GM18909 (cell line): ENCODE measurements around the gene ITGB3.

Experiments used
- ATAC-seq: cut with Tn5 transposase; IDR thresholded peaks from one replicate; pipeline ENCODE4 v1.9.1; 2021; ENCODE audit warnings: mild to moderate bottlenecking; ENCODE audit not compliant: unreplicated experiment, poor library complexity

Gene ITGB3

GRCh38 chr17:47272491-47272890 lies 18.9 kb downstream of the ITGB3 start:
- ATAC-seq, result no peak

- no peak for ATAC-seq
These were observed 19.6 kb downstream of the ITGB3 start for GRCh38 chr17:47273245-47273644.

GRCh38 chr17:47274319-47275069 lies 20.9 kb downstream of the ITGB3 start:
- ATAC-seq, result no peak

- no peak for ATAC-seq
These were observed 21.8 kb downstream of the ITGB3 start for GRCh38 chr17:47275245-47275984.

- ATAC-seq, result no peak
These were observed 22.8 kb downstream of the ITGB3 start for GRCh38 chr17:47276444-47276843.

- ATAC-seq, result no peak
These were observed 23.2 kb downstream of the ITGB3 start for GRCh38 chr17:47276868-47277267.

GRCh38 chr17:47277921-47278320 lies 24.3 kb downstream of the ITGB3 start:
- ATAC-seq, result no peak

GRCh38 chr17:47278561-47278960 lies 24.9 kb downstream of the ITGB3 start:
- peak; percentile 13 for ATAC-seq

GRCh38 chr17:47279062-47279801 lies 25.6 kb downstream of the ITGB3 start:
- peak; percentile 79 for ATAC-seq

- ATAC-seq, result no peak
These were observed 26.6 kb downstream of the ITGB3 start for GRCh38 chr17:47280072-47280811.

- no peak for ATAC-seq
These were observed 27.6 kb downstream of the ITGB3 start for GRCh38 chr17:47281216-47281615.

- ATAC-seq, result no peak
These were observed 31.4 kb downstream of the ITGB3 start for GRCh38 chr17:47285003-47285402.

- ATAC-seq, result peak; percentile 67
These were observed 32.7 kb downstream of the ITGB3 start for GRCh38 chr17:47286198-47286914.

GRCh38 chr17:47287068-47287467 lies 33.4 kb downstream of the ITGB3 start:
- ATAC-seq, result no peak

- no peak for ATAC-seq
These were observed 34.0 kb downstream of the ITGB3 start for GRCh38 chr17:47287639-47288038.

GRCh38 chr17:47288531-47289116 lies 35.0 kb downstream of the ITGB3 start:
- ATAC-seq, result no peak

- no peak for ATAC-seq
These were observed 35.7 kb downstream of the ITGB3 start for GRCh38 chr17:47289302-47289701.

- ATAC-seq, result no peak
These were observed 37.2 kb downstream of the ITGB3 start for GRCh38 chr17:47290870-47291241.

- ATAC-seq, result no peak
These were observed 37.7 kb downstream of the ITGB3 start for GRCh38 chr17:47291242-47291873.
